HG02840 (cell line): ENCODE data around the gene MSANTD3.
"Not testable (repeated sequence)": the region's sequence is repeated elsewhere in the genome, so short reads cannot be mapped to it uniquely, and the experiment has no call there.

Source experiments
- ATAC-seq: cut with Tn5 transposase; IDR thresholded peaks from one replicate; pipeline ENCODE4 v1.9.1; 2021; ENCODE audit warnings: mild to moderate bottlenecking, moderate library complexity, moderate number of reproducible peaks; ENCODE audit not compliant: unreplicated experiment, low FRiP score

The MSANTD3 gene

GRCh38 chr9:100426530-100427365, at the start of gene MSANTD3:
TSS of gene MSANTD3 (plus strand) at chr9:100427143. CDS start at chr9:100441939, 14,796 bp downstream.
- peak; percentile 66 for ATAC-seq

DNA sequence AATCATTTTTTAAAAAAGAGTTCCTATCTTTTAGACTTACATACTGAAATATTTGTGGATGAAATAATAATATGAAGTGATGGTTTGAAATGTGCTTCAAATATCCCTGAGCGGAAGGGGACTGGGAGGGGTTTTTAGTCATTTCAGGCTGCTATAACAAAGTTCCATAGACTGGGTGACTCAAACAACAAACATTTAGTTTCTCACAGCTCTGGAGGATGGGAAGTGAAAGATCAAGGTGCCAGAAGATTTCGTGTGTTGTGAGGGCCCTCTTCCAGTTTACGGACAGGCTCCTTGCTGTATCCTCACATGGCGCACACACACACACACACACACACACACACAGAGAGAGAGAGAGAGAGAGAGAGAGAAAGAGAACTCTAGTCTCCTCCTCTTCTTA, 47.1 kb upstream of the MSANTD3 start:
- no peak for ATAC-seq

GRCh38 chr9:100392989-100393388, 34.0 kb upstream of the MSANTD3 start:
- ATAC-seq, result not testable (repeated sequence)

DNA sequence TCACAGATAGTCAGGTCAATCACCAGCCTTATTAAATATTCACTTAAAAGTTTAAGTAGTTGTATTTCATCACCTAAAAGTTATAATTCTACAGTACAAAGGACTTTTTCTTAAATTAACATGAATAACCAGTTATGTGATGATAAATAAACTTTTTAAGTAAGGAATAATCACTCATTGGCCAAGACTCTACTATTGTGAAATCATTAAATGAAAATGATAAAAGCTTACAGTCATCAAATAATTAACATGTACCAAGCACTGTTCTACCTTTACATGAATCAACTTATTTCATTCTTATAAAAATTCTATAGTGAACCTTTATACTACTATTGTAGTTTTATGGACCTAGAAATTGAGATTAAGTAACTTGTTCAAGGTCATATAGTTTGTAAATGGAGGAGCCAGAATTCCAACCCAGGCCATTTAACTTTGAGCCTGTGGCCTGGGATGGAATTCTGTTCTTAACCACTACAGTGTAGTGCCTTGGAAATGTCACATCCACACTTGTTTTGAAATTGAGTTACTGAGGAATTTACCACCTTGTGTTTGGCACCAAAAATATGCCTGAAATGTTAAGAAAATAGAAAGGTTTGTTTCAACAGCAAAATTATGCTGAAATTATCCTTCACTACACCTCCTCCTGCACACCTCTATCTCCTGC, 32.8 kb upstream of the MSANTD3 start:
- no peak for ATAC-seq

GRCh38 chr9:100394816-100395215, 32.1 kb upstream of the MSANTD3 start:
- ATAC-seq, result no peak

DNA sequence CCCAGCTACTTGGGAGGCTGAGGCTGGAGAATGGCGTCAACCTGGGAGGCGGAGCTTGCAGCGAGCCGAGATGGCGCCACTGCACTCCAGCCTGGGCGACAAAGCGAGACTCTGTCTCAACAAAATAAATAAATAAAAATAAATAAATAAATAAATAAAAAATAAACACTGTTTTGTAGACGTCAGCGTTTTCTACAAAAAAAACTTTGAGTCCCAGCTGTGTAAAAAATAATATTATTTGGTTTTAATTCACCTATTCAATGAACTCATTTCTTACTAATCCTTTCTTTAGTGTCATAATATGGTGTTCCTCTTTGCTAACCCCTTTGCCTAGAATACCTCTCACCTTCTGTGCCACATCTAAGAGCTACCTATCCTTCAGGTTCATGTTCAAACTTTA, 30.2 kb upstream of the MSANTD3 start:
- no peak for ATAC-seq

- no peak for ATAC-seq
Observed at GRCh38 chr9:100397529-100398266, 29.2 kb upstream of the MSANTD3 start.

- ATAC-seq, result no peak
Observed at GRCh38 chr9:100401042-100401441, 25.9 kb upstream of the MSANTD3 start.

DNA sequence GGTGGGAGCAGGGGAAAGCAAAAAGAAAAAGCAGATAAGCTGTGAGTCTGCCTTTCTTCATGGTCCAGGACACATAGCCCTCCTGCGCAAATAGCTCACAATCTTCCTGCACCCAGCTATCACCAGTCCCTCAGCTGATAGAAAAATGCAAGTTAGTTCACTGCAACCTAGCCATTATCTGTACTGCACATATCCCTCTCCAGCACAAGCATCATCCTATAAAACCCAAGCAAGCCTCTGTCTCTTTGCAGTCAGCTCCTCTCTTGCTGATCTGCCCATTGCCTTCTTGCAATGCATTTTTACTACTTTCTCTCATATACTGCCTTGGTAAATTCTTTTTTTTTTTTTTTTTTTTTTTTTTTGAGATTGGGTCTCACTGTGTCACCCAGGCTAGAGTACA, 20.0 kb upstream of the MSANTD3 start:
- ATAC-seq, result no peak

DNA sequence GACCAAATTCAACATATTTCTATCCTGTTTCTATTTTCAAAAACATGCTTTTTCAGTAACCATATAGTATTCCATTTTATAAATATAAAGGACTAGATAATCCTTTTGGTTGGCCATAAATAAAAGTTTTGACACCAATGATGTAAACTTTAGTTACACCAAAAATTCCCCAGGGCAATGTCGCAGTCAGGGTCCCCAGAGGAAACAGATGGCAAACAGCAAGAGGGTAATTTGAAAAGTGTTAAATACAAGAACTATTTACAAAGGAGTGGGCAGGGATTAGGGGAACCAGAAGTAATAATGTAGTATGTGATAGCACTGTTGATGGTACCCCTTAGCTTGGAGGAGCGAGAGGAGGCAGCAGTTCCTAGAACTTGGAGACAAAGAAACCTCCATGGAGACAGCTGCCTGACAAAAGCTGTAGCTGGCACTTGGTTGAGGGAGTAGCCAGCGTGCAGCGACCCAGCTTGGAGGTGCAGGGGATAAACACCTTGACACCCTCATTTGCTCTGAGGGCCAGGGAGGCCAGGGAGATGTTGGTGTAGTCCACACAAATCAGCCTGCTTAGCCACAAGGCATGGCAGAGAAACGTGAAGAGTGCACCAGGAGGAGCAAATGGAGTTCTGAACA, 18.3 kb upstream of the MSANTD3 start:
- no peak for ATAC-seq

DNA sequence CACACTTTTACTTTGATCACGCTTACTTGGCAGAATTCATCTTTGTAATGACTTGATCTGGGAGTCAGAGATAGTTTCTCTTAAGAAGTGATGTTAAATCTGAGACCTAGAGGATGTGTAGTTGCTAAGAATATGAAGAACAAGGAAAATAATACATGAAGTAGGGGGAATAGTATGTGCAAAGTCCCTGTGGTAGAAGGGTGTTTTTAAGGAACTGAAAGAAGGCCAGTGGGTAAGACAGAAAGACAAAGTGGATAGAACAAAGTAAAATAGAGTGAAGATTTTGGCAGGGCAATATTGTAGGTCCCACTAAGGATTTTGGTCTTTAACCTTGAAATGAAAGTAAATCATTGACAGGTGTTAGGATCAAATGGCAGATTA, 17.8 kb upstream of the MSANTD3 start:
- no peak for ATAC-seq

DNA sequence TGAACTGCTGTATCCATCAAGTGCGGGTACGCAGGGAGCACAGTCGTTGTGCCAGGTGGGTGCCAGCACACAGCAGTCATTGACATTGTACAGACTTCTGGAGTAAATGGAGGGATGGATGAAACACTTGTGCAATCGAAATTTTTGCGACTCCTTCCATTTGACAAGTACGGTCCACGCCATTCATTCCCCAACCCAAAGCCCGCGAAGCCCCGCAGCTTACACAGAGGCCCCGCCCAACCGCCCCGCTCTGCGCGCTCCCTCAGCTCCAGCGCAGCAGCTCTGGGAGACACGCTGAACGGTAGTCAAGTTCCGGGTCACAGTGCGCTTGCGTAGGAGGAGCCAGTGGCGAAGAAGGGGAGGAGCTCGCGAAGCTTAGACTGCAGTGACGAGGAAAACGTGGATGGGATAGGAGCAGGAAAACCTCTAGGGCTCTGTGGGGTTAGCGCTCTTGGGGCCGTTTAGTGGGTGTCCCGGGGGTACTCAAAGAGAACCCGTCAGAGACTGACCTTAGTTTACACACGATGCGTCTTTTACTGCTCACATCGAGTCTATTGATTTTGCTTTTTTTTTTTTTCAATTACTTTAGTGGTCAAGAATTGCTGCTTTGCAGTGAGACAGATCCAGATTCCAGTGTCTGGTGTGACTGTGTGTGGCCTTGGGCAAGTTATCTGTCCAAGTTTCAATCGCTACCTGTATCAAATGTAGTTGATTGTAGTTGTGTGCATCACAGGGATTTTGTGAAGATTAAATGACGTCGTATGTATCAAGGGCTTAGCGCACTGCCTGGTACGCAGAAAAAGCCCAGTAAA, 15.3 kb upstream of the MSANTD3 start:
- ATAC-seq, result peak; percentile 98

DNA sequence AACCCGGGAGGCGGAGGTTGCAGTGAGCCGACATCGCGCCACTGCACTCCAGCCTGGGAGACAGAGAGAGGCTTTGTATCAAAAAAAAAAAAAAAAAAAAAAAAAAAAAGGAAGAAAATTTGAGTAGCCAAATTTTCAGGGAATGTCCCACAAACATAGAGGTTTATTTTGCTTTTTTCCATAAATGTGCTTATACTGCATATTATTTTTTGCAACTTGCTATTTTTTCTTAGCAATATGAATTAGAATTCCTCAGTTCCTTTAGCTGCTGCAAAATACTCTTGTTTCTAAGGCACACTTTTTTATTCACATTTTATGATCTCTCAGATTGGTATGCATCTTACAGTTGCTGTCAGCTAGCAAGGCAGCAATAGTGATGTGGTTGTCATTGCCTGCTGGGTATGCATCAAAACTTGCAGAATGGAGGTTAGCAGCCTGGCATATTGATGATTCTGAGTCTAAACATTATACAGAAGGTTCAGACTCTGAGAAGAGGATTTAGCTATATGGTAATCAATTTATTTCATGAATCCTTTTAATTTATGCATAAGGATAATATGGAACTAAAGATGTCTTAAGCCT, 13.0 kb upstream of the MSANTD3 start:
- ATAC-seq, result no peak

GRCh38 chr9:100417815-100418214, 9.1 kb upstream of the MSANTD3 start:
- no peak for ATAC-seq

DNA sequence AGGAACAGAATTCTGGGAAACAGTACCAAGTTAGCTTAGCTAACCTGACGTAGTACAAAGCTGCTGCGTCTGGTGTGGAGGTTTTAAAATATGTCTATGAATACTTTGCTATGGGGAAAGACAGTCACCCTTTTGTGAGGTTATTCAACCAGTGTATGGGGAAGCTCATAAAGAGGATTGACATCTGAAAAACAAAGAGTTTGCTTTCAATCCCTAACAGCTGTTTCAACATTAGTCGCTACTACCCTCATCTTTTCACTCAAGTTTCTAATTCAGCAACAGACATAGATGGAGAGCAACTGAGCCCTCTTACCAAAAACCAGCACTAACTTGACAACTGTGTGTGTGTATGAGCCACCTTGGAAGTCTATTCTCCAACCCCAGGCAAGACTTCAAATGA, 7.8 kb upstream of the MSANTD3 start:
- ATAC-seq, result no peak

GRCh38 chr9:100421116-100421515, 5.8 kb upstream of the MSANTD3 start:
- ATAC-seq, result not testable (repeated sequence)

DNA sequence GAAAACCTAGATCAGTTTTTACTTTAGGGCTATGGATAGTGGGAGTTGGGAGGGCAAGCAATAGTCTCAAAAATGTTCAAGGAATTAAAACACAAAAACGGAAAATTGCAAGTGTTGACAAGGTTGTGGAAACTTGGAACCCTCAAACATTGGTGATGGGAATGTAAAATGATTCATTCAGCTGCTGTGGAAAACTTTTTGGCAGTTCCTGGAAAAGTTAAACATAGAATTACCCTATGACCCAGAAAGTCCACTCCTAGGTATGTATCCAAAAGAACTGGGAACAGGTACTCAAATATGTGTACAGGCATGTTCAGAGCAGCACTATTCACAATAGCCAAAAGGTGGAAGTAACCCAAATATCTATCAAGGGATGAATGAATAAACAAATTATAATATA, 1.2 kb upstream of the MSANTD3 start:
- no peak for ATAC-seq

DNA sequence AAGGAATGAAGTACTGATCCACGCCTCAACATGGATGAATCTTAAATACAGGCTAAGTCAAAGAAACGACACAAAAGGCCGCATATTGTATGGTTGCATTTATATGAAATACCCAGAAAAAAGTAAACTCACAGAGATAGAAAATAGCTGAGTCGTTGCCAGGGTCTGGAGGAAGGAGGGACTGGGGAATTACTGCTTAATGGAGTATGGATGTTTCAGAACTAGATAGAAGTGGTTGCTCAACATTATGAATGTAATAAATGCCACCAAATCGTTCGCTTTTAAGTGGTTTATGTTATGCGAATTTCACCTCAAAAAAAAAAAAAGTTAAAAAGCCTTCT, 784 bp upstream of the MSANTD3 start:
- no peak for ATAC-seq

DNA sequence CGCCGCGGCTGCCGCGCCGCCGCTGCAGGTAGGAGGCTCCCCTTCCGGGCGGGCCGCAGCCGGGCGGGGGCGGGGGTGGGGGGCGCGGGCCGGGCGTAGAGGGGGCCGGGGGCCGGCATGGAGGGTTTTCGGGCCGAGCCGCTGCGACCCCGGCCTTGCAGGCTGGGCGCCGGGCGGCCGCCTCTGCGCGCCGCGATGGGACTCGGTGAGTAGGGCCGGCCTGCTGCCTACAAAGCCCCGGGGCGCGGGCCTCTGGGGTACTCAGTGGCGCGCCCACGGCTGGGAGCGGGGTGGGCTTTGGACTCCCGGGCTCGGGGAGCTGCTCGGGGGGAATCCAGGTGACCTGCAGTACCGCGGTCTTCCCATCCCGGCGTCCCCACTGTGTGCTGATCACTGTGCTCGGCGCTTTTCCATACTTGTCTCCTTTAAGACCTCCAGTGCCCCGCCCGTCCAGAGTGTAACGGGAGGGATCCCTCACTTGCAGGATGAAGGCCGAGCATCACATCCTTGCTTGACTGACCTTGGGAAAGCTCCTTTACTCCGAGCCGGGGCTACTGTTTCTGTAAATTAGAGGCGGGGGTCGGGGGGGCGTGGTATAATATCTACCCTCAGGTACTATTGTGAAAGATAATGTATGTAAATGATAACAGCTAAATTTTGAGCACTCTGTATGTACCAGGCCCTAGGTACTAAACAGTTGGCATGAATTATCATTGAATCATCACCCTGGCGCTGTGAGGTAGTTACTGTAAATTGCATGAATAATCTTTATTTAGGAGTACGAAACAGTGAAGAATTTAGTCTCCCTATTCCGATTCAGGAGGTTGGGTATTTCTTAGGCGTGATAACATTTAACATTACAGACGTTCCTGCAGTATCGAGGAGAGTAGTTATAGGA, 672 bp downstream of the MSANTD3 start:
- ATAC-seq, result peak; percentile 53
